Measurements from ENCODE around the gene MCUB.
"Not testable (repeated sequence)": the region's sequence is repeated elsewhere in the genome, so short reads cannot be mapped to it uniquely, and the experiment has no call there.

MCUB gene

DNA sequence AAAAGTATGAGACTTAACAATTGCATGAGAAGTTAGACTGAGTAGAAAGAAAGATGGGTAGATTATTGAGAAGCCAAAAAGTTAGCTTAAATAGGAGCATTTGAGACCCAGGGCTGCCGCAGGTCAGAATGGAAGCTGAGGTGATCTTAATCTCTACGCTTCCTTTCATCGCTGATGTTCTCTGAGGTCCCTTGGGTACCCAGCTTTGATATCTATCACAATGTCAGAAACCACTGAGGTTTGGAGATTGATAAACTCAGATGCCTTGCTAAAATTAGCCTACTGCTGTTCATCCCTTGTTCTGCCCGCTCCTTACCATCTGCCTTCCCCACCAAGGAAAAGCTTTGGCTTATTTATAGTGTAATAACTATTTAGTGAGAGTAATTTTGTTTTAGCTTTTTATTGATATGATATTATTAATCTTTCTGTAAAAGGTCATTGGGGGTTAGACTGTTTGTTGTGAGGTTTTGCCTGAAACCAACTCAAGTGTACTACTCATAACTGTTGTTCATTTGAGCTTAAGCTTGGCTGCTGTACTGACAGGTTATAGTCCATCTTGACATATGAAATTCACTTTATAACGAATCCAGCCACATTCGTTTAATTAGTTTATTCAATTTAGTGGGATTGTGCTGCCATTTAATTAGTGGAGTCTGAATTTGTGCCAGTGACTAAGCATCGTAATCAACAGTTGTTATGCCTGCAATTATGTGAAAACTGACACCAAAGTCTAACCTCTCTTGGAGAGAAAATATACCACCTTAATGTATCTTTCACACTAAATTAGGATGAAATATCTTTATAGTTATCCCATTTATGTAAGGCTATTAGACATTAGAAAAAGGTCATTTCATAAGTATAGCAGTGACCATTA is 15.1 kb downstream of the MCUB start:
- no peak for DNase-seq (ENCODE audit: low read depth, low spot score)
- no peak overlapping the region for H3K27ac ChIP-seq

DNA sequence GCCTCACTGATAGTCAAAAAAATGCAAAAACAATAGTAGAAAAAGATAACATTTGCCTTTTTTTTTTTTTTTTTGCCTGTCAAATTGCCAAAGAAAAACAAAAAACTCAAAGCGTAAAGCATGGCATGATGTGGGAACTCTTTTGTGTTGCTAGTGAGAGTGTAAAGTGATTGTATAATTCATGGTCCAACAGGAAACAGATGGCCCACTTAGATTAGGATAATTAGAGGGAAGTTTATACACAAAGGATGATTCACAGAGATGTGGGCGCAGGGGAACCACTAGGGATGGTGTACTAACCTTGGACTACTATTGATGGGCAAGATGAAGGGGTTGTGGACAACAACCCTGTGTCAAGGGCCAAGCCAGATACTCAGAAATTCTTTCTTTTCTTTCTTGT is 16.4 kb downstream of the MCUB start:
- DNase-seq (ENCODE audit: low read depth, low spot score), result no peak

DNA sequence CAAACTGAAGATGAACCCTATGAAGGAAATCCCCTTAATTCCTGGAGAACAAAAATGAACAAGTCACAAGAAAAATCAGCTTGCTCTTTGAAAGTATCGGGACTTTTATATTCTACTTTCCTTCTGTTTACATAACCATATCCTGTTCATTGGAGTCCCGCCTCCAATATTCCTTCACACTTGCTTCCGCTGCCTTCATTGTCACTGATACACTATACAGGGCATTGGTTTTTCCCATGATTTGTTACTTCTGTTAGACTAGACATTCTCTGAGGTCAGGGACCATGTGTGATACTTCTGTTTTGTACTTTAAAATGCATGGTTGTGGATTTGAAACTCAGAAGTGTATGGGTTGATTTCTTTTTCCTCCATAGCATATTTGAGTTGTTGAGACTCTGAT is 18.8 kb downstream of the MCUB start:
- no peak for DNase-seq (ENCODE audit: low read depth, low spot score)
- H3K27ac ChIP-seq, result no peak overlapping the region

More for the DNA sequence above, 16.4 kb downstream of the MCUB start:
- H3K27ac ChIP-seq, result no peak overlapping the region

DNA sequence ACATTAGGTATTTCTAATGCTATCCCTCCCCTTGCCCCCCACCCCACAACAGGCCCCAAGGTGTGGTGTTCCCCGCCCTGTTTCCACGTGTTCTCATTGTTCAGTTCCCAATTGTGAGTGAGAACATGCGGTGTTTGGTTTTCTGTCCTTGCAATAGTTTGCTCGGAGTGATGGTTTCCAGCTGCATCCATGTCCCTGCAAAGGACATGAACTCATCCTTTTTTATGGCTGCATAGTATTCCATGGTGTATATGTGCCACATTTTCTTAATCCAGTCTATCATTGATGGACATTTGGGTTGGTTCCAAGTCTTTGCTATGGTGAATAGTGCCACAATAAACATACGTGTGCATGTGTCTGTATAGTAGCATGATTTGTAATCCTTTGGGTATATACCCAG is 20.0 kb downstream of the MCUB start:
- DNase-seq (ENCODE audit: low read depth, low spot score); H3K27ac ChIP-seq: not testable (repeated sequence)

DNA sequence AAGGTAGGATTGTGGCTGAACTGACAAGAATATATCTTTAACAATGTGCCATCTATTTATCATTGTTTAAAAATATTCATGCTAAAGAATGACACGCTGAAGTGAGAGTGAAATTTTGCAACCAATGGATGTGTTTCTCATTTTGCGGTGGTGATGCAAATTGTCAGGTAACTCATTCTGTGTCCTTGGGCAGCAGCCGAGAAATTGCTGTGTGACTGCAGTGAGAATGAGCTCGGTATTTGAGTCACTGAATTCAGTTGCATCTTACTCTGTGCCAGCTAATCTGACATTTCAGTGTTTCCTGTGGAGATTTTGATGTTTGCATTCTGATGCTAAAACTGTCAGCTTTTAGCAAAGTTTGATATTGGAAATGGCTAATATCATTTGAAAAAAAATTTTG is 28.1 kb downstream of the MCUB start:
- no peak overlapping the region for H3K27ac ChIP-seq
- DNase-seq (ENCODE audit: low read depth, low spot score), result no peak

DNA sequence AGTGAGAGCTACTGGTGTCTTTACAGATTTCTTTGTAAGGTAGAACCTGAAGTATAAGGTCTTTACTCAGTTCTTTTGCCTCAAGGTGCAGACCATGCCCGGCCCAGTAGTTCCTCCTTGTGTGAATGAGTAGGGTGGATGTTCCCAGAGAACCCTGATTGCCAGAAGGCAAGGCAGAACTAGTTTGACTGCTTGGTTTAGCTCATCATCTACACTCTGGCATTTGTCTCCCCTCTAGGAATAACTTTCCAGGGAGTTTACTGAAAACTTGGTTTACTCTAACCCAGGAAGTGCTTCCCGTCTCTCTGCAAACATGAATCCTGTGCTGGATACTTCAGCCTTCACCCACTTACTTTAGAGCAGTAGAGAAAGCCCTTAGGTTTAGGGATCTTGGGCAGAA is 29.1 kb downstream of the MCUB start:
- H3K27ac ChIP-seq, result peak overlapping the region; percentile 47
- peak; percentile 33 for DNase-seq (ENCODE audit: low read depth, low spot score)

DNA sequence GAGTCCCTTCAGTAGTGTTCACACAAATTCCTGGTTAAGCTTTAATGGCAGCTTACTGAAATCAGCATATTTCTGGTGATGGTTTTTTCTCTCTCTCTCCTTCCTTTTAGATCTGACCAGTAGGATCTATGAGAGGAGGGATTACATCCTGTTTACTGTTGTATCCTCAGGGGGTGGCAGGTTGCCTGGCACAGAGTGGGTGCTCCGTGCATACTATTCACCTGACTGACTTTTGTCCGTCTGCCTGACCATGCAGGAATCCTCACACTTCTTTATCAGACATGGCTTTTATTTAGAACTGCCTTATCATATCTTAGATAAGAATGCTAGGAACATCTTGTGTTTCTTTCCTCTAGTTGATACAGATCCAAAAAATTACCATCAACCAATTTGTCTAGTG is 29.6 kb downstream of the MCUB start:
- H3K27ac ChIP-seq, result peak overlapping the region; percentile 47
- DNase-seq (ENCODE audit: low read depth, low spot score), result no peak

DNA sequence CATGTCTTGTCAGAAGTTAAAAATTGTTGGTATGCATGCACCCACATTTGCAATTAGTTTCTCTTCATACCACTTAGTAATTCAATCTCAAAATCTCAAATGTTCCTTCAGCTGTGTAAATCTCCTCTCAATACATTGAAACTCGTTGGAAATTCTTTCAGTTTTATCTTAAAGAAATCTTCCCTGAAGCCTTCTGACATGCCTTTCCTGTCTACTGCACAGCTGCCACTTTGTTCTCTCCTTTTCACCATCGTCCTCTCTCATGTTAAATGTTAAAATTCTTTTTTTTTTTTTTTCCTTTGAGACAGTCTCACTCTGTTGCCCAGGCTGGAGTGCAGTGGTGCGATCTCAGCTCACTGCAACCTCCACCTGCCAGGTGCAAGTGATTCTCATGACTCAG is 30.9 kb downstream of the MCUB start:
- DNase-seq (ENCODE audit: low read depth, low spot score), result no peak
- H3K27ac ChIP-seq, result peak overlapping the region; percentile 7

DNA sequence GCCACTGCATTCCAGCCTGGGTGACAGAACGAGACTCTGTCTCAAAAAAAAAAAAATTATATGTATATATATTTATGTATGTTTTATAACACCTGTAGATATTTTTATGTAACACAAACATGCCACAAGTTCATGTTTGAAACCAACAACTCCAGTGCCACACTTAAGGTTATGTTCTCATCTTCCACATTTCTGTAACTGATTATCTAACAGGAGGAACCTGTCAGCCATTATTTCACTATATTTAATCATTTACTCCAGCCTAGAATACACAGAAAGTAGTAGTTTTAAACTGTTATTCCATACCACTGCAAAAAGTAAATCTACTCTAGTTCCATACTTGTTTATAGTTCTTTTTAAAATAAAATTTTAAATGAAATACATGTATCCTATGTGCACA is 32.3 kb downstream of the MCUB start:
- no peak for DNase-seq (ENCODE audit: low read depth, low spot score)
- H3K27ac ChIP-seq, result no peak overlapping the region

DNA sequence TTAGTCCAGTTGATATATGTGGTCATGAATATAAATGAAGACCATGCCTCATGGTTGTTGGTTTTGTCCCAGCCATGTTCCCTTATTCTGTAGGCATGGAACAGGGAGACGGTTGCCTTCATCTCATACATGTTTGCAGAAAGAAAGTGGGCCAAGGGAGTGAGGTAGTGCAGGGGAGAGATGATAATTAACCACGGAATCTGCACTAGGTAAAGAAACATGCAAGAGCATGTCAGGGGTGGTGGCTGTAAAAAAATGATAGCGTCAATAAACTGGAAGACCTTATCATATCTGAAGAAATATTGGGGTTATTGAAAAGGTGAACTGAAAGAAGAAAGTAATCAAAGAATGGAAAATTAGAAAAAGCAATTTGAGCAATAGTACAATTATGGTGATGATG is 35.1 kb downstream of the MCUB start:
- not testable (repeated sequence) for H3K27ac ChIP-seq; DNase-seq (ENCODE audit: low read depth, low spot score)

DNA sequence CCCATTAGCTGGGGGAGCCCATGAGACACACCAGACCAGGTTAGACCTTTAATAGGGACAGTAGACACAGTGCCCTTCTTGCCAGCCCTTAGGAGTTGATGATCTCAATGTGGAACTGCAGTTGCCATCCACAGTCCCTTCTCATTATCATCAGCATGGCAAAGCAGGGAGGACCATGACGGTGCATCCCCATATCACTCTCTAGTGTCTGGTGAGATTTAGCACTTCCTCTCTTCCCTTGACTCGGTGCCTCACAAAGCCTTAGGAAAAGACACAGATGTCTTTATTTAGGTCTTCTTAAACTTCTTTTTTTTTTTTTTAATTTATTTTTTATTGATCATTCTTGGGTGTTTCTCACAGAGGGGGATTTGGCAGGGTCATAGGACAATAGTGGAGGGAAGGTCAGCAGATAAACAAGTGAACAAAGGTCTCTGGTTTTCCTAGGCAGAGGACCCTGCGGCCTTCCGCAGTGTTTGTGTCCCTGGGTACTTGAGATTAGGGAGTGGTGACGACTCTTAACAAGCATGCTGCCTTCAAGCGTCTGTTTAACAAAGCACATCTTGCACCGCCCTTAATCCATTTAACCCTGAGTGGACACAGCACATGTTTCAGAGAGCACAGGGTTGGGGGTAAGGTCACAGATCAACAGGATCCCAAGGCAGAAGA is 36.5 kb downstream of the MCUB start:
- H3K27ac ChIP-seq; DNase-seq (ENCODE audit: low read depth, low spot score): not testable (repeated sequence)

DNA sequence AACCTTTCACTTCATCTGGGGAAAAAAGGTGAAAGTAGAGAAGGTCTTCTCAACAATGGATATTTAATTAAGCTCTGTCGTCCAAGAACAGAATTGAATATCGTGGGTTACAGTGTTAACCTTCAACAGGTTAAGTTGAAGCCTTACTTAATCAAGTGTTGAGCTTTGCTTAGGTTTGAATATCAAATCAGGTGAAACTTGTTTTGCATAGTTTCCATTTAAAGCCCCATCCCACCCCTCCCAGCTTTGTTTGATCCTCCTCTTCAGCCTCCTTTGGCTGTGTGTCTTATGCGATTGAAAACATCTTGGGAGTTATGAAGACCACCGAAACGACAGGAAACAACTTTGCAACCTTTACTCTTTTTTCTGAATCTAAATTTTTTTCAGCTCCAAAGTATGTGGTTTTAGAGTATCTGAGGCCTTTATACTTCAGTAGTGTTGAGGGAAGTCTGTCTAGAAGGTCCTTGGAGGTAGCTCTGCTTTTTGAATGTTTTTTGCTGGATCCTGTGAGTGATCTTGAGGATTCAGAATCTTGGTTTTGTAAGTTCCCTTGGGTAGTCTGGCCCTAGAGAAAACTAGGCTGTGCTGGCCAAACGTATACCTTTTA is 39.1 kb downstream of the MCUB start:
- DNase-seq (ENCODE audit: low read depth, low spot score), result no peak
- H3K27ac ChIP-seq, result no peak overlapping the region

DNA sequence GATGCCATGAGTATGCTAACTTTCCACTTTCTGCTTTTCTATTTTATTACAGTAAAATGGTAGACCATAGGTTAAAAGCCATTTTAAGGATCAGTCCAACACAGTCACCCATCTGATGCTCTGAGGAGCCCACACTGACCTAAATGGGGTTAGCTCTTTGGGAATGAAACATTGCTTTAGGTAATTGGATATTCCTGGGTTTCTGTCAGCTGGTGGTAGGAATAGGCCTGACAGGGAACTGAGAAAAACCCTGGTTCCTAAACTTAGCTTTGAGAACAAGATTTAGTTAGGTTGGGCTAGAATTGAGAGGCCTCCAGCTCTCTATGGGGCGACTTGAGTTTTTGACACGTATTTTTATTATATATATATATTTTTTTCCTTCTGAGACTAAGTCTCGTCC is 40.4 kb downstream of the MCUB start:
- H3K27ac ChIP-seq, result no peak overlapping the region
- no peak for DNase-seq (ENCODE audit: low read depth, low spot score)

DNA sequence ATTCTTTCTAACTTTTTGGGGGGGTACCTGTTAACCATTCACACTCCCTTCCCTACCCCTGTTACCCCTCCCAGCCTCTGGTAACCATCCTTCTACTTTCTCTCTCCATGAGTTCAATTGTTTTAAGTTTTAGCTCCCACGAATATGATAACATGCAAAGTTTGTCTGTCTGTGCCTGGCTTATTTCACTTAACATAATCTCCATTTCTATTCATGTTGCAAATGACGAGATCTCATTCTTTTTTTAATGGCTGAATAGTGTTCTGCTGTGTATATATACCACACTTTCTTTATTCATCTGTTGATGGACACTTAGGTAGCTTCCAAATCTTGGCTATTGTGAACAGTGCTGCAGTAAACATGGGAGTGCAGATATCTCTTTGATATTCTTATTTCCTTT is 41.3 kb downstream of the MCUB start:
- DNase-seq (ENCODE audit: low read depth, low spot score), result no peak
- H3K27ac ChIP-seq, result no peak overlapping the region

DNA sequence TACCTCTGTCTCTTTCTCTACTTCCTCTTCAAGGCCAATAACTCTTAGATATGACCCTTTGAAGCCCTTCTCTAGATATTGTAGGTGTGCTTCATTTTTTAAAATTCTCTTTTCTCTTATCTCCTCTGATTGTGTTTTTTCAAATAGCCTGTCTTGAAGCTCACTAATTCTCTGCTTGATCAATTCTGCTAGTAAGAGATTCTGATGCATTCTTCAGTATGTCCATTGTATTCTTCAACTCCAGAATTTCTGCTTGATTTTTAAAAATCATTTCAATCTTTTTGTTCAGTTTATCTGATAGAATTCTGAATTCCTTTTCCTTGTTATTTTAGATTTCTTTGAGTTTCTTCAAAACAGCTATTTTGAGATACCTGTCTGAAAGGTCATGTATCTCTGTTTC is 47.9 kb downstream of the MCUB start:
- H3K27ac ChIP-seq, result no peak overlapping the region

DNA sequence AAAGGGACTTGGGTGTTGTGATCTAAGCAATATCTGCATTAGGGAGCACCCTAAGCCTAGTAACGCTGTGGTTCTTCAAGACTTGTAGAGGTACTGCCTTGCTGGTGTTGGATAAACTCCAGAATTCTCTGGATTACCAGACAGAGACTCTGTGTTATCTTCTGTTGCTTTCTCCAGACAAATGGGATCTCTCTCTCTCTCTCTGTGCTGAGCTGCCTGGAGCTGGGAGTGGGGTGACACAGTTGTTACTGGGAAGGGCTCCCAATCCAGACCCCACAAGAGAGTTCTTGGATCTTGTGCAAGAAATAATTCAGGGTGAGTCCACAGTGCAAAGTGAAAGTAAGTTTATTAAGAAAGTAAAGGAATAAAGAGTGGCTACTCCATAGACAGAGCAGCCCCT is 48.8 kb downstream of the MCUB start:
- no peak for DNase-seq (ENCODE audit: low read depth, low spot score)
- no peak overlapping the region for H3K27ac ChIP-seq

More for the DNA sequence above, 47.9 kb downstream of the MCUB start:
- DNase-seq (ENCODE audit: low read depth, low spot score), result no peak

DNA sequence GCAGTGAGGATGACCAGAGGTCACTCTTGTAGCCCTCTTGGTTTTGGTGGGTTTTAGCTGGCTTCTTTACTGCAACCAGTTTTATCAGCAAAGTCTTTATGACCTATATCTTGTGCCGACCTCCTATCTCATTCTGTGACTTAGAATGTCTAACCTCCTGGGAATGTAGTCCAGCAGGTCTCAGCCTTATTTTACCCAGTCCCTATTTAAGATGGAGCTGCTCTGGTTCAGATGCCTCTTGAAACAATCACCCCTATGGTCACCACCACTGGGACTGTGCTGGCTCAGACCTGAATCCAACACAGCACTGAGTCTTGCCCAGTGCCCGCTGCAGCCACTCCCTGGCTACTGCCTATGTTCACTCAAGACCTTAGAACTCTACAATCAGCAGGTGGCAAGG is 49.4 kb downstream of the MCUB start:
- no peak overlapping the region for H3K27ac ChIP-seq
- no peak for DNase-seq (ENCODE audit: low read depth, low spot score)

DNA sequence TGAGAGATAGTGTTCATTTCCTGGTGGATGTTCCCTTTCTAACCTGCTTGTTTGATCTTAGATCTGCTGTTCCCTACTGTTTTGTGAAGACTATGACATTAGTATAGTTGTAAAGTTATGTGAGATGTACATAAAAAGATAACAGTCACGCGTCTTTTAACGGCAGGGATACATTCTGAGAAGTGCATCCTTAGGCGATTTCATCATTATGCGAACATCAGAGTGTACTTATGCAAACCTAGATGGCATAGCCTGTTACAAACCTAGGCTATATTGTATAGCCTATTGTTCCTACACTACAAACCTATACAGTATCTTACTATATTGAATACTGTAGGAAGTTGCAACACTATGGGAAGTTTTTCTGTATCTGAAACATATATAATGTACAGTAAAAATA is 50.4 kb downstream of the MCUB start:
- DNase-seq (ENCODE audit: low read depth, low spot score), result no peak
- no peak overlapping the region for H3K27ac ChIP-seq

DNA sequence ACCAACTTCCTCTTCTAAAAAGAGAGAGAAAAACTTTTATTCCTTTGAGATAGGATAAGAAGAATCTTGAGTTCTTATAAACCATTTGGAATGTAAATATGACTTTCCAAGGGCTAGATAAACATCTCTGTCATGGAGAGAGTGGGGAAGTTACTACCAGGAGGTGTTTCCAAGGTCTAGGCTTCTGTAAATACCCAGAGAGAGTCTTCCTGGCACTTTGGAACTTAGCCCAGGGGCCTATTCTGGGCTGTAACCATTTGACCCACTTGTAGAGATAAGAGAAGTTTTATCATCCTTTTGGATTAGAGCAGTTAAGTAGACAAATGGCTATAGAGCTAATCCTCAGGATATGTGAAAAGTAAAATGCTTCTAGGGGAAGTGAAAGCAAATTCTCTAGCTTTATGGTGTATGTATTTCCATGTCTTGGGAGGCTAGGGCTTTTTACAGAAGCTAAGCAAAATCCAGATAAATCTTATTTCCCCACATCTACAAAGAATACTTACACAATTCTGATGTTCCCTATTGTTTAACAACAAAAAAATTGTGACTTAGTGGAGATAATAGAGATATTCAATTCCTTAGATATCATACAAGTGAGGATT is 51.1 kb downstream of the MCUB start:
- no peak for DNase-seq (ENCODE audit: low read depth, low spot score)

DNA sequence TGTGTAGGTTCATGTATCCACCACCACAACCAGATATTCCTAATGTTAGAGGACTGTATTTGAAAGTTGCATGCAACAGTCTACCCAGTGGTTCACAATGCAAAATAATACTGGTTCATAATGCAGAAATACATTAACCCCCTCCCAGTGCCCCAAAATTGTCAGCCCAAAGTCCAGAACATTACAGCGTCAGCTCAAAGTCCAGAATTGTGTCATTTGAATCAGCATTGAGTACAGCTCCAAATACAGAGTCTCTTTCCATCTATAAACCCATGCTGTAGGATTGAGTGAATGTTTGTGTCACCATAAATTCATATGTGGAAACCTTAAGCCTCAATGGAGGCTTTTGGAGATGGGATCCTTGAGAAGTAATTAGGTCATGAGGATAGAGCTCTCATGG is 54.0 kb downstream of the MCUB start:
- DNase-seq (ENCODE audit: low read depth, low spot score), result no peak
- H3K27ac ChIP-seq, result no peak overlapping the region

More for the DNA sequence above, 51.1 kb downstream of the MCUB start:
- H3K27ac ChIP-seq, result no peak overlapping the region

DNA sequence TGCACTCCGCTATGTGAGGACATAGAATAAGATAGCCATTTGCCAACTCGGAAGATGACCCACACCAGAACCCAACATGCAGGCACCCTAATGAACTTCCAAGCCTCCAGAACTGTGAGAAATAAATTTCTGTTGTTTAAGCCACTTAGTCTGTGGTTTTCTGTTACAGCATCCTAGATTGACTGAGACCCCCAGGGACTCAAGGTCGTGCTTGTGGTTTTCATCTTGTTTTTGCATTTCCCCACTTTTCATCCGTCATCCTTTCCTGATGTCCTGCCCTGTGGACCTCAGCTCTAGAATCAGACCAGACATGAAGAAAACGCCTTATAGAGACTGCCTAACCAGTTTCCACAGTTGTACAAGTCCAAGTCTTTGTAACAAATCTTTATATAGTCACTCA is 54.4 kb downstream of the MCUB start:
- DNase-seq (ENCODE audit: low read depth, low spot score), result no peak

More for the DNA sequence above, 54.4 kb downstream of the MCUB start:
- no peak overlapping the region for H3K27ac ChIP-seq

Measured in epithelial cell of prostate (primary cell).